Measurements from ENCODE around the gene THOC1. TPM values are rescaled to one million over a fixed set of nuclear protein-coding genes. Genes with fewer than 3 reads are reported as not detected.
"Not testable (repeated sequence)": the region's sequence is repeated elsewhere in the genome, so short reads cannot be mapped to it uniquely, and the experiment has no call there.

The THOC1 gene
- total RNA-seq, 1 donor from 2014 or later: 241 TPM

DNA sequence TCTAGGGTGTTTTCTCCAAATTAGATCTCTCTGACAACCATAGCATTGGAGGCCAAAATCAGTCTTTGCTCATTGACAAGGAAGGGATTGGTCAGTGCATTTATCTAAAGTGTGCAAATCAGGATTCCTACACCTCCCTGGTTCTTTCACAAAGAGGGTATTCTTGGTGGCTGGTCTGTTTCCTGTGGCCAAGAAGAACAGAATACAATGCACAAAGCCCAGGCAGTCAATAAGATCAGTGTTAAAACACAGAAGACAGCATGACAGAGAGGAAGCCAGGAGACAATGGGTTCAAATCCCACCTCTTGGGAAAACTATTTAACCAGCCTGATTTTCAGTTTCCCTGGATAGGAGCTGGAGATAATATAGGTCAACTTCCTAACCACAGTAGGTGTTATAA, 46.1 kb upstream of the THOC1 start:
- Histone ChIP-seq H3K36me3 (no peaks in the 10 kb centered on the region), H3K9ac (no peak overlapping the region), H3K27me3 (no peaks in the 10 kb centered on the region), H3K9me3 (ENCODE audit: low read depth) (no peaks in the 10 kb centered on the region), H2AFZ (replicated peaks) (no peak overlapping the region), H3K4me1 (peaks cover 20% of the 10 kb centered on the region), H3K27ac (no peak overlapping the region), H3K4me2 (peak overlapping the region; percentile 18), H4K20me1 (ENCODE audit: low read depth) (no peaks in the 10 kb centered on the region), H3K79me2 (ENCODE audit: low read depth) (no peaks in the 10 kb centered on the region), H3K4me3 (no peak overlapping the region), H3F3A (ENCODE audit: low read depth) (peaks cover 19% of the 10 kb centered on the region)
- TF ChIP-seq, protein P1, sequence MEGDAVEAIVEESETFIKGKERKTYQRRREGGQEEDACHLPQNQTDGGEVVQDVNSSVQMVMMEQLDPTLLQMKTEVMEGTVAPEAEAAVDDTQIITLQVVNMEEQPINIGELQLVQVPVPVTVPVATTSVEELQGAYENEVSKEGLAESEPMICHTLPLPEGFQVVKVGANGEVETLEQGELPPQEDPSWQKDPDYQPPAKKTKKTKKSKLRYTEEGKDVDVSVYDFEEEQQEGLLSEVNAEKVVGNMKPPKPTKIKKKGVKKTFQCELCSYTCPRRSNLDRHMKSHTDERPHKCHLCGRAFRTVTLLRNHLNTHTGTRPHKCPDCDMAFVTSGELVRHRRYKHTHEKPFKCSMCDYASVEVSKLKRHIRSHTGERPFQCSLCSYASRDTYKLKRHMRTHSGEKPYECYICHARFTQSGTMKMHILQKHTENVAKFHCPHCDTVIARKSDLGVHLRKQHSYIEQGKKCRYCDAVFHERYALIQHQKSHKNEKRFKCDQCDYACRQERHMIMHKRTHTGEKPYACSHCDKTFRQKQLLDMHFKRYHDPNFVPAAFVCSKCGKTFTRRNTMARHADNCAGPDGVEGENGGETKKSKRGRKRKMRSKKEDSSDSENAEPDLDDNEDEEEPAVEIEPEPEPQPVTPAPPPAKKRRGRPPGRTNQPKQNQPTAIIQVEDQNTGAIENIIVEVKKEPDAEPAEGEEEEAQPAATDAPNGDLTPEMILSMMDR (IDR thresholded peaks at IDR 0.05): no peak
- TF ChIP-seq EZH2 (IDR thresholded peaks at IDR 0.05) (no peak), EZH2phosphoT487 (IDR thresholded peaks at IDR 0.05) (no peak)
- Mint-ChIP-seq H3K36me3 (peaks cover 2% of the 10 kb centered on the region), H3K27ac (no peak overlapping the region), H3K9me3 (peaks cover 2% of the 10 kb centered on the region), H3K4me1 (peaks cover 5% of the 10 kb centered on the region), H3K27me3 (ENCODE audit: insufficient read depth, low read depth) (peaks cover 13% of the 10 kb centered on the region), H3K4me3 (no peak overlapping the region)
- DNase-seq (ENCODE audit: low spot score): peak; percentile 42

DNA sequence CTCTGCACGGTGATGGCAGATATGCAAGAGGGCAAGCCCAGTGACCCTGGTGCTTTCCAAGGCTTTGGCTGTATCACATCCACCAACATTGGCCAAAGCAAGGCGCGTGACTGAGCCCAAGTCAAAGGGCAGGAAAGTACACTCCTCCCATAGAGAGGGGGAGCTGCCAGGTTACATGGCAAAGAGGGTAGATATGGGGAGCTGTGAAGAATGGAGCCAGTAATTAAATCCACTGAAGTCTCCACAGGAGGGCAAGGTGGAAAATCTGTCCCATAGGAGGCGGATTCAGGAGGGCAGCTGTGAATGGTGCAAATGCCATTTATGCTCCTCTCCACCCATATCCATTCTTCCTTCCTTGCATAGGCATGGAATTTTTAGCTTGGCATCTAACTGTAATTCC, 44.6 kb upstream of the THOC1 start:
- H3K4me1 Mint-ChIP-seq: peaks cover 5% of the 10 kb centered on the region
- H3K79me2 ChIP-seq (ENCODE audit: low read depth): no peaks in the 10 kb centered on the region
- no peak overlapping the region for H3K4me3 Mint-ChIP-seq
- H2AFZ ChIP-seq (replicated peaks): no peak overlapping the region
- no peak overlapping the region for H3K9ac ChIP-seq
- H4K20me1 ChIP-seq (ENCODE audit: low read depth): no peaks in the 10 kb centered on the region
- TF ChIP-seq, protein P1 (IDR thresholded peaks at IDR 0.05): no peak
- no peak for TF ChIP-seq EZH2phosphoT487 (IDR thresholded peaks at IDR 0.05)
- no peak for TF ChIP-seq EZH2 (IDR thresholded peaks at IDR 0.05)
- peak overlapping the region; percentile 66 for H3K27ac Mint-ChIP-seq
- H3K4me2 ChIP-seq: no peak overlapping the region
- no peaks in the 10 kb centered on the region for H3K36me3 ChIP-seq
- peaks cover 19% of the 10 kb centered on the region for H3F3A ChIP-seq (ENCODE audit: low read depth)
- peak; percentile 55 for DNase-seq (ENCODE audit: low spot score)
- peaks cover 20% of the 10 kb centered on the region for H3K4me1 ChIP-seq
- H3K27ac ChIP-seq: no peak overlapping the region
- no peak overlapping the region for H3K4me3 ChIP-seq
- no peaks in the 10 kb centered on the region for H3K27me3 ChIP-seq
- peaks cover 2% of the 10 kb centered on the region for H3K9me3 Mint-ChIP-seq
- H3K36me3 Mint-ChIP-seq: no peaks in the 10 kb centered on the region
- peaks cover 12% of the 10 kb centered on the region for H3K27me3 Mint-ChIP-seq (ENCODE audit: insufficient read depth, low read depth)
- no peaks in the 10 kb centered on the region for H3K9me3 ChIP-seq (ENCODE audit: low read depth)

DNA sequence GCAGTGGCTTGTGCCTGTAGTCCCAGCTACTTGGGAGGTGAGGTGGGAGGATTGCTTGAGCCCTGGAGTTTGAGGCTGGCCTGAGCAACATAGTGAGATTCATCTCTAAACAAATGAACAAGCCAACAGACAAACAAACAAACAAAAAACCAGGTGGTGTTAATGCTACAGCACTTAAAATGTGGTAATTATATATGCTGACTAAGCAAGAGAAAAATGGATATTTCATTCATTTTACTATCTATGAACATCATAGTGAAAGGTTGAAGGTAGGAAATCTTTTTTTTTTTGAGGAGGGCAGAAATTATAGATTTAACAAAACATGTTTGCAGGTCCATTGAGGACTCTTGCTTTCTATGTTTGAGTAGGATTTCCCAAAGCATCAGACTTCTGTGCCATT, 42.2 kb upstream of the THOC1 start:
- Histone ChIP-seq H3K4me1 (peaks cover 28% of the 10 kb centered on the region), H2AFZ (replicated peaks) (no peak overlapping the region), H3K36me3 (no peaks in the 10 kb centered on the region), H3K9ac (no peak overlapping the region), H3K4me3 (no peak overlapping the region), H3K27ac (no peak overlapping the region), H3K79me2 (ENCODE audit: low read depth) (no peaks in the 10 kb centered on the region), H4K20me1 (ENCODE audit: low read depth) (no peaks in the 10 kb centered on the region), H3K9me3 (ENCODE audit: low read depth) (no peaks in the 10 kb centered on the region), H3F3A (ENCODE audit: low read depth) (peaks cover 22% of the 10 kb centered on the region), H3K4me2 (no peak overlapping the region), H3K27me3 (no peaks in the 10 kb centered on the region)
- TF ChIP-seq EZH2phosphoT487 (IDR thresholded peaks at IDR 0.05) (no peak), EZH2 (IDR thresholded peaks at IDR 0.05) (no peak)
- TF ChIP-seq, protein P1 (IDR thresholded peaks at IDR 0.05): no peak
- H3K9me3 Mint-ChIP-seq: peaks cover 2% of the 10 kb centered on the region
- peaks cover 11% of the 10 kb centered on the region for H3K27me3 Mint-ChIP-seq (ENCODE audit: insufficient read depth, low read depth)
- H3K4me1 Mint-ChIP-seq: peaks cover 19% of the 10 kb centered on the region
- no peak overlapping the region for H3K4me3 Mint-ChIP-seq
- H3K36me3 Mint-ChIP-seq: no peaks in the 10 kb centered on the region
- H3K27ac Mint-ChIP-seq: no peak overlapping the region
- no peak for DNase-seq (ENCODE audit: low spot score)

DNA sequence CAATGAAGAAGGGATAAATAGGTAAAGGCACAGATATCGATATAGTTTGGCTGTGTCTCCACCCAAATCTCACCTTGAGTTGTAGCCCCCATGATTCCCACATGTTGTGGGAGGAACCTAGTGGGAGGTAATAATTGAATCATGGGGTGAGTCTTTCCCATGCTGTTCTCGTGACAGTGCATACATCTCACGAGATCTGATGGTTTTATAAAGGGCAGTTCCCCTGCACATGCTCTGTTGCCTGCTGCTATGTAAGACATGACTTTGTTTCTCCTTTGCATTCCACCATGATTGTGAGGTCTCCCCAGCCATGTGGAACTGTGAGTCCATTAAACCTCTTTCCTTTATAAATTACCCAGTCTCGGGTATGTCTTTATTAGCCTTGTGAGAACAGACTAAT, 40.2 kb upstream of the THOC1 start:
- H3K9ac ChIP-seq; H3K9me3 ChIP-seq (ENCODE audit: low read depth); H3K4me2 ChIP-seq; H3K9me3 Mint-ChIP-seq; H3K4me3 ChIP-seq; DNase-seq (ENCODE audit: low spot score); H2AFZ ChIP-seq (replicated peaks); H3K4me3 Mint-ChIP-seq; H3K79me2 ChIP-seq (ENCODE audit: low read depth); H4K20me1 ChIP-seq (ENCODE audit: low read depth); H3K36me3 ChIP-seq; H3K27me3 ChIP-seq; H3K36me3 Mint-ChIP-seq; H3K27ac Mint-ChIP-seq; H3K27ac ChIP-seq: not testable (repeated sequence)
- Mint-ChIP-seq H3K27me3 (ENCODE audit: insufficient read depth, low read depth) (peaks cover 11% of the 10 kb centered on the region), H3K4me1 (peaks cover 35% of the 10 kb centered on the region)
- Histone ChIP-seq H3K4me1 (peaks cover 31% of the 10 kb centered on the region), H3F3A (ENCODE audit: low read depth) (peaks cover 17% of the 10 kb centered on the region)
